AG09319 (cell line): Measurements from ENCODE around the gene TK1.

Source experiments
- DNase-seq: peaks from one replicate; pipeline ENCODE4 v3.0.0-alpha.2; 2010; ENCODE audit warnings: low read depth; ENCODE audit errors: extremely low read depth
- TF ChIP-seq, protein P1 (sequence below): IDR thresholded peaks from 2 replicates; pipeline ENCODE4 v1.5.1; 2011; ENCODE audit warnings: low read depth, mild to moderate bottlenecking, inconsistent platforms, low read length, moderate library complexity

The TK1 gene

DNA sequence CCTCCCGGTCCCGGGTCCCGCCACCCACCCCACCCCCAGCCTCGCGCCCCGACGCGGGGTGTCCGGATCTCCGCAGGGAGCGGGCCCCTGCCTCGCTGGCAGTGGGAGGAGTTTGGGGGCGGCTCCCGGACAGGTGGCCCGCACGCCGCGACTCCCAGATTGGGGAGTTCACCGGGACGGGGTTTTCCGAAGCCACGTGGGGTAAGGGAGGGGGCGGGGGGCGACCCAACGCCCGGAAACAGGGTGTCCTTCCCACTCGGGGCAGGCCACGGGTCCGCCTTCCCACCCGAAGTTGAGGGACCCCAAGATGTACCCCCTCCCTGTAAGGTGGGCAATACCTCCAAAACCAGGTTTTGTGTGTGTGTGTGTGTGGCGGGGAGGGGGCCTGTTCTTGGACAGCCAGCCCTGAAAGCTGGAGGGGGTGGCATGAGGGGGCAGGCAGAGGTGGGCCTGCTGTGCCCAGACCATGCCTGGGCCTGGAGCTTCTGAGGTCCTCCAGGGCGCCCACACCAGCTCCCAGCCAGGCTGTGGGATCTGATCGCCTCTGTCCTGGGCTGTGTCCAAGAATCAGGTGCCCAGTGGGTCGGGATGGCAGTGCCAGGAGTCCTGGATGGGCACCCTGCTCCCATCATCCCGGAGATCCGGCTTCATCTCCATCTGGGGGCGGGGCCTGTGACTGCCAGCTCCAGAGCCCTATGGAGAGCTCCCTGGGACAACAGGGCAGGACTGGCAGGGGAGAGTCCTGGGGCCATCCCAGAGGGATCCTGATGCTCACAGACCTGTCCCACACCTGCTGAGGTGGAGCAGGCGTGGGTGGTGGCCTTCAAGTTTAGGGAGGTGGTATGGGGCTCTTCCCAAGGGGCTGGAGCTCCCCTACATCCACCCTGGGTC lies 17.7 kb downstream of the TK1 start:
- TF ChIP-seq, protein P1, sequence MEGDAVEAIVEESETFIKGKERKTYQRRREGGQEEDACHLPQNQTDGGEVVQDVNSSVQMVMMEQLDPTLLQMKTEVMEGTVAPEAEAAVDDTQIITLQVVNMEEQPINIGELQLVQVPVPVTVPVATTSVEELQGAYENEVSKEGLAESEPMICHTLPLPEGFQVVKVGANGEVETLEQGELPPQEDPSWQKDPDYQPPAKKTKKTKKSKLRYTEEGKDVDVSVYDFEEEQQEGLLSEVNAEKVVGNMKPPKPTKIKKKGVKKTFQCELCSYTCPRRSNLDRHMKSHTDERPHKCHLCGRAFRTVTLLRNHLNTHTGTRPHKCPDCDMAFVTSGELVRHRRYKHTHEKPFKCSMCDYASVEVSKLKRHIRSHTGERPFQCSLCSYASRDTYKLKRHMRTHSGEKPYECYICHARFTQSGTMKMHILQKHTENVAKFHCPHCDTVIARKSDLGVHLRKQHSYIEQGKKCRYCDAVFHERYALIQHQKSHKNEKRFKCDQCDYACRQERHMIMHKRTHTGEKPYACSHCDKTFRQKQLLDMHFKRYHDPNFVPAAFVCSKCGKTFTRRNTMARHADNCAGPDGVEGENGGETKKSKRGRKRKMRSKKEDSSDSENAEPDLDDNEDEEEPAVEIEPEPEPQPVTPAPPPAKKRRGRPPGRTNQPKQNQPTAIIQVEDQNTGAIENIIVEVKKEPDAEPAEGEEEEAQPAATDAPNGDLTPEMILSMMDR: no peak
- no peak for DNase-seq

GRCh38 chr17:78168242-78168902 lies 18.5 kb downstream of the TK1 start, which contains the start of gene SYNGR2:
Gene SYNGR2 (plus strand): TSS chr17:78168581. CDS start chr17:78168617, 36 bp downstream.
- TF ChIP-seq, protein P1: no peak
- no peak for DNase-seq

- DNase-seq: no peak
- TF ChIP-seq, protein P1: no peak
Observed at GRCh38 chr17:78166416-78166815, 20.4 kb downstream of the TK1 start.

DNA sequence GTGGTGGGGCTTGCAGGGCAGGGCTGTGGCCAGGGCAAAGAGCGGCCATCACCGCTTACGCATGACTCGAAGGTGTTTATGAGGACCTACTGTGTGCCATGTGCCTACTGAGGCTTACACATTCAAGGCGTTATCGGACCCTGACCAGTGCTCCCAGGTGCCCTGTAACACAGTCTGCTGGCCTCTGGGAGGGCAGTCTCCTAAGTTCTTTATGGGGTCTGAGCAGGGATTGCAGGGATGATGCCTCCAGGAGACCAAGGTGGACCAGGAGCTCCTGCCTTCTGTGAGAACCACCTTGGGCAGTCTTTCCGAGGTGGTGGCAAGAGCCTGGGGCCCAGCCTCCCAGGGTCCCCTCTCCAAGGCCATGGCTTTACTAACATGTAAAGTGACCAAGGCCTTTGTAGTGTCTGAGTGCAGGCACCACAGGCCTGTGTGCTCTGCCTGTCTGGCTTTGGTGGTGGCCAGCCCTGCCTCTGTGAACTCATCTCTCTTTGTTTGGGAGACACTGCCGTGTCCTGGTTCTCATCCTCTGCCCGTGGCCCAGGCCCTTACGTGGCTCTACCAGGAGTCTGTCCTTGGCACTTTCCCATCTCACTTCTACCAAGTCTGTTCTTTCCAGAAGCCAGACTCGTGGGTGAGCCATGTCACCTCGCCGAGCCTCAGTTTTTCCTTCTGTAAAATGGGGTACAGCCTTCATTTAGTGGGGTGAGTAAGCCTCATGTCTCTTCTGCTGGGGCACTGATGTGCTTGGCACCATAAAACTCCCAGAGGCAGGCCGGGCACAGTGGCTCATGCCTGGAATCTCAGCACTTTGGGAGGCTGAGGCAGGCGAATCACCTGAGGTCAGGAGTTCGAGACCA lies 21.9 kb downstream of the TK1 start:
- TF ChIP-seq, protein P1: no peak

GRCh38 chr17:78163881-78164747 lies 22.7 kb downstream of the TK1 start:
- TF ChIP-seq, protein P1: no peak
- DNase-seq: no peak

More for the DNA sequence above, 21.9 kb downstream of the TK1 start:
- DNase-seq: no peak

GRCh38 chr17:78159575-78160158 lies 27.2 kb downstream of the TK1 start:
- TF ChIP-seq, protein P1: no peak
- DNase-seq: no peak
